Thyroid gland (tissue), 4 donors: Measurements from ENCODE around the gene DIO3.

Source experiments
- CTCF ChIP-seq, 6 experiments: fragments of 200-600 bp in 3 of 6; fragments of 450-650 bp in 3 of 6; sonication (generic) in 3 of 6; IDR thresholded peaks; one replicate each; pipeline ENCODE4 v1.5.1; 2016 to 2019; ENCODE audit warnings: antibody characterized with exemption in 6 of 6, mild to moderate bottlenecking in 2 of 6, inconsistent platforms in 1 of 6, moderate library complexity in 1 of 6
- POLR2A ChIP-seq, 2 donors: fragments of 450-650 bp; IDR thresholded peaks; one replicate each; pipeline ENCODE4 v1.6.1; 2017; ENCODE audit warnings: antibody characterized with exemption in 2 of 2, mild to moderate bottlenecking in 2 of 2, moderate library complexity in 1 of 2

GRCh38 chr14:101579372-101580080, 18.2 kb downstream of the DIO3 start:
- TF ChIP-seq CTCF (IDR thresholded peaks at IDR 0.05) (no peak), POLR2A (IDR thresholded peaks at IDR 0.05) (no peak)
